Fibroblast of skin of right quadriceps (primary cell): ENCODE data around the gene PBX4.
"Not testable (repeated sequence)": the region's sequence is repeated elsewhere in the genome, so short reads cannot be mapped to it uniquely, and the experiment has no call there.

Experiments
- DNase-seq: peaks from one replicate; pipeline ENCODE4 v3.0.0-alpha.2; 2013

The PBX4 gene, protein sequence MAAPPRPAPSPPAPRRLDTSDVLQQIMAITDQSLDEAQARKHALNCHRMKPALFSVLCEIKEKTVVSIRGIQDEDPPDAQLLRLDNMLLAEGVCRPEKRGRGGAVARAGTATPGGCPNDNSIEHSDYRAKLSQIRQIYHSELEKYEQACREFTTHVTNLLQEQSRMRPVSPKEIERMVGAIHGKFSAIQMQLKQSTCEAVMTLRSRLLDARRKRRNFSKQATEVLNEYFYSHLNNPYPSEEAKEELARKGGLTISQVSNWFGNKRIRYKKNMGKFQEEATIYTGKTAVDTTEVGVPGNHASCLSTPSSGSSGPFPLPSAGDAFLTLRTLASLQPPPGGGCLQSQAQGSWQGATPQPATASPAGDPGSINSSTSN

GRCh38 chr19:19618219-19619051 lies at the start of gene PBX4:
Gene PBX4 (minus strand): TSS chr19:19618687. CDS start chr19:19618629, 58 bp downstream.
- DNase-seq, result peak; percentile 92

DNA sequence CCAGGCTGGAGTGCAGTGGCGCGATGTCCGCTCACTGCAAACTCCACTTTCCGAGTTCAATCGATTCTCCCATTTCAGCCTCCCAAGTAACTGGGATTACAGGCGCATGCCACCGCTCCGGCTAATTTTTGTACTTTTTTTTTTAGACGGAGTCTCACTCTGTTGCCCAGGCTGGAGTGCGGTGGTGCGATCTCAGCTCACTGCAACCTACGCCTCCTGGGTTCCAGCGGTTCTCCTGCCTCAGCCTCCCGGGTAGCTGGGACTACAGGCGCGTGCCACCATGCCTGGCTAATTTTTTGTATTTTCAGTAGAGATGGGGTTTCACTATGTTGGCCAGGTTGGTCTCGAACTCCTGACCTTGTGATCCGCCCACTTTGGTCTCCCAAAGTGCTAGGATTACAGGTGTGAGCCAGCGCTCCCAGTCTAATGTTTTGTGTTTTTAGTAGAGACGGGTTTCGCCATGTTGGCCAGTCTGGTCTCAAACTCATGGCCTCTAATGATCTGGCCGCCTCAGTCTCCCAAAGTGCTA lies 47.0 kb upstream of the PBX4 start:
- DNase-seq, result not testable (repeated sequence)

- peak; percentile 97 for DNase-seq
Observed at GRCh38 chr19:19663256-19664120, 45.0 kb upstream of the PBX4 start, which contains the start of gene ATP13A1. Gene ATP13A1 (minus strand): TSS chr19:19663676. CDS start chr19:19663666, 10 bp downstream.

- DNase-seq, result no peak
Observed at GRCh38 chr19:19662871-19663255, 44.4 kb upstream of the PBX4 start.

GRCh38 chr19:19662344-19662743 lies 43.9 kb upstream of the PBX4 start:
- DNase-seq, result no peak

DNA sequence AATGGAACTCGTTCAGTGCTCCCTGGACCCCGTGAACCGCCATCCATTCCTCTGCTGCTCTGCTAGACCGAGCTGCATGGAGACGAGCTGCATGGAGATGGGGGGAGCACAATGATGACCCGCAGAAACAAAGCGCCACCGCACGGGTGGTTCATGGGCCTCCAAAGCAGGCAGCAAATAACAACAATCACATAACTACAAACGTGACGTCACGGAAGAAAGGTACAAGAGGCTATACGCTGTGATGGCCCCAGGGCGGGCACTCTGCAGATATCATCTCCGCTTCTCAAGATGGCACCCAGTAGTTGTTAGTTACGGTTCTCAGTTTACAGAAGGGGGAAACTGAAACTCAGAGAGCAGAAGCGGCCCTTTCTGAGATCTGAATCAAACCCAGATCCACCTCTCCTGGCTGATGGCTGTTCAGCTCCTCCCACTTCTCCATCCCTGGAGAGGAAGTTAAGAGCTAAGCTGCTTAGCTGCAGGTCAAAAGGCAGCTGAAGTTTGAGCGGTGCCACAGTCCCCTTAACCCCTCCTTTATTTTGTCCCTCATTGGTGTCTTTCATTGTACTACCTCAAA lies 43.3 kb upstream of the PBX4 start:
- no peak for DNase-seq

- no peak for DNase-seq
Observed at GRCh38 chr19:19661141-19661674, 42.7 kb upstream of the PBX4 start.

- no peak for DNase-seq
Observed at GRCh38 chr19:19659646-19660245, 41.3 kb upstream of the PBX4 start.

DNA sequence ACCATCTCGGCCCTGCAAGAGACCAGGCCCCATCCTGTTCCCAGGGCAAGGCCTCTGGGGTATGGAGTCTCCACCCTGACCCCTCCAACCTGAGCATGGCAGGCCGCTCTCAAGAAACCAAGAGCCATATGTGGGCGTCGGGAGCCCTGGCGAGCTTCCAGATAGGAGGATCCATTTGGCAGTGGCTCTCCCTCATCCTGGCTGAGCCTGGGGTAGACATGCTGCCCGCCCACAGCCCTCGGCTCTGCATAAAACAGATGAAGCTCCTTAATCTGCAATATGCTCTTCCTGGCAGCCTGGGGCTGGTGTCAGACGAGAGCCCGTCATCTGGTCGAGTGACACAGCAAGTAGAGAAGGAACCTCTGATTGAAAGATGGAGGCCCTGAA lies 38.9 kb upstream of the PBX4 start:
- DNase-seq, result no peak

- DNase-seq, result no peak
Observed at GRCh38 chr19:19656451-19657396, 38.2 kb upstream of the PBX4 start.

DNA sequence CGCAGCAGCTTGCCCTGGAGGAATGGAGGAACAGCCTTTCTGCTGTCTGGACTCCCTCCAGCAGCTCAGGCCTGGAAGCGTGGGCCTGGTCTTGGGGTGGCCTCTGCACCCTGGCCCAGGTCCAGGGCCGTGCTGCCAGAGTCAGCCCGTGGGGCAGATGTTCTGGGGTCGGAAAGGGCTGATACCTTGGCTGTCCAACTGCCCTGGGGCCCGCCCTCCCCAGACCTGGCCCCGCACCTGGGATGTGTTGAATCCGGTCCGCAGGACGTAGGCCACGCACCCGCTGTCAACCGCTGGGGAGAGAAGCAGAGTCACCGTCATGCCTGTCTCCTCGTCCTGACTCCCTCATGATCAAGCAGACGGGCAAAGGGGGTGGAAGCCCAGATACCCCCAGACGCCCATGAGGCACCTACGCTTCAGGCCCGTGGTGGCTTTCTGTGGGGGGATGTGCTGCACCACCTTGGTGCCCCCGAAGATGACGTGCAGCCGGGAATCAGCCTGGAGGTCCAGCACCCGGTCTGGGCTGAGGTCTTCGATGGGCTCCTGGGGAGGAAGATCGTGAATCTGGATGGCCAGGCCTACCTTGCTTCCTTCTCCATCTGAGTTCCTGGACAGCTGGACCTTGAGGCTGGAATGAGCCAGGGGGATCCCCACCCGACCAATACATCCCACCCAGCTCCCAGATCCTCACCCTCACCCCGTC lies 37.3 kb upstream of the PBX4 start:
- DNase-seq, result no peak

DNA sequence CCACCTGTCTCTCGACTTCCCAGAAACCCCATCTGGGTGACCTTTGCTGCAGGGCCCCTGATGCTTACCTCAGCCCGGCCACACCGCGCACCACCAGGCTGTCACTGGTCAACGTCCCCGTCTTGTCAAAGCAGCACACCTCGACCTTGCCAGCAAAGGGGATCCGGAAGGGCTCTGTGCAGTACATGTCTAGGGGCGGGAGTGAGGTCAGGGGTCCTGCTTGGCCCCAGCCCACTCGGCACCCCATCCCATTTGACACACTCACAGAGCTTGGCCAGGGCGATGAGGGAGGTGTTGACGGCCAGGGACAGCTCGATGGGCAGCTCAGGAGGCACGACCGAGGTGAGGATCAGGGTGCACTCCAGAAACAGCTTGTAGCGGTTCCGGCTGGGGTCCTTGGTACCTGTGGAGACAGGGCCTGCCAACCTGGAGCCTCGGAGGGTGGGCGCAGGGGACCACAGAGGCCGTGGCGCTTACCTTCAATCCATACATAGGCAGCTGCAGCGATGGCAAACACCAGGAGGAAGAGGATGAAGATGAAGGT lies 36.6 kb upstream of the PBX4 start:
- no peak for DNase-seq

DNA sequence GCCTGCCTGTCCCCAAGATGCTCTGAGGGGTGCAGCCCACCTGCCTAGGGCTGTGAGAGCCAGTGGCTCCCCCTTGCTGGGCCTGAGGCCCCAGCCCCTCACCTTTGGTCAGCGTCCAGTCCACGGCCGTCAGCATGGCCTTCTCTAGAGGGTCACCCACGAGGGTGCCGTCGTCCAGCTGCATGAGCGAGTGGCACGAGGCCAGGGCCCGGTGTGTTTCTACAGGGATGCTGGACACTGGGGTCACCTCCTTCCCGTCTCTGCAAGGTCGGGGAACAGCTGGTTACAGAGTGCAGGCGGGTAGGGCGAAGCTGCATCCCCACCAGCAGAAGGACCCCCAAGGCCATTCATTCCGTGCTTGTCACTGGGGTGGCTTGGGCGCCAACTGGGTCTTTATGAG lies 36.0 kb upstream of the PBX4 start:
- DNase-seq, result no peak

- no peak for DNase-seq
Observed at GRCh38 chr19:19653597-19654147, 35.2 kb upstream of the PBX4 start.

- DNase-seq, result no peak
Observed at GRCh38 chr19:19652482-19653295, 34.2 kb upstream of the PBX4 start.

DNA sequence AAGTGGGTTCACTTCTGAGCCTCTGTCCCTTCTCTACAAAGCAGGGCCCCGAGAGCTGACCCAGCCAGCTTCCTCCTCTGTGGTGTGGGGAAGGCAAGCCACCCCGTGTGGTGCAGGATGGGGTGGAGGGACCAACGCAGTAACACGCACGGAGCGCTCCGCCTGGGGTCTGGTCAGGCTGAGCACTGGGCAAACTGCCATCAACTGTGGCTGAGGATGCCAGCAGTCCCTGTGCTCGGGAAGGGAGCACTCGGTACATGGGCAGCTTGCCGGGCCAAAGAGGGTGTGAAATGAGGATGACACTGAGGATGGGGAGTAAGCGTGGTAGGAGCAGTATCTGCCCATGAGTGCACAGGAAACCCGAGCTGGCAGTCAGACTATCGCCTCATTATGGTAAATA lies 32.6 kb upstream of the PBX4 start:
- DNase-seq, result no peak

- DNase-seq, result no peak
Observed at GRCh38 chr19:19650331-19650730, 31.8 kb upstream of the PBX4 start.

DNA sequence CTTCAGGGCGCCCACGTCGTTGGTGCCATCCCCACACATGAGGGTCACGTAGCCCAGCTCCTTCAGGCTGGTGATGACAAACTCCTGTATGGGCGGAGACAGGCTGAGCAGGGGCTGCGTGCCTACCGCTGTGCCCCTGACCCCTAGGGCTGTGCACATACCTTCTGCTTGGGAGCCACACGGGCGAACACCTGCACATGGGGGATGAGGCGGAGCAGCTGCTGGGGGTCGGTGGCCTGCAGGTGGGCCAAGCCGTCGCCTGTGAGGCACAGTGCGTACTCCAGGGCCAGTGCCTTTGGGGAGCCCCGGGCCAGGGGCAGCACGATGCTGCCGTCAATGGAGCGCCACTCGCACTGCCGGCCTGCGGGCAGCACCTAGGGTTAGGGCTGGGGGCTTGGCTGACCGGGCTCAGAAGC lies 31.1 kb upstream of the PBX4 start:
- DNase-seq, result no peak
